HG03342 (cell line): Measurements from ENCODE around the gene CHN2.

Experiments used
- ATAC-seq: cut with Tn5 transposase; IDR thresholded peaks from one replicate; pipeline ENCODE4 v1.9.1; 2021; ENCODE audit warnings: mild to moderate bottlenecking, moderate library complexity; ENCODE audit not compliant: unreplicated experiment

Gene CHN2

GRCh38 chr7:29304756-29305155, 110.2 kb downstream of the CHN2 start:
- no peak for ATAC-seq

GRCh38 chr7:29306319-29306991, 111.9 kb downstream of the CHN2 start:
- no peak for ATAC-seq

- no peak for ATAC-seq
Measured at GRCh38 chr7:29308424-29308823, 113.8 kb downstream of the CHN2 start.

GRCh38 chr7:29309041-29309854, 114.7 kb downstream of the CHN2 start:
- no peak for ATAC-seq

- no peak for ATAC-seq
Measured at GRCh38 chr7:29310625-29311024, 116.0 kb downstream of the CHN2 start.

- ATAC-seq: no peak
Measured at GRCh38 chr7:29311314-29311713, 116.7 kb downstream of the CHN2 start.

GRCh38 chr7:29314148-29314547, 119.6 kb downstream of the CHN2 start:
- no peak for ATAC-seq

GRCh38 chr7:29315122-29315891, 120.7 kb downstream of the CHN2 start:
- ATAC-seq: no peak

- no peak for ATAC-seq
Measured at GRCh38 chr7:29315892-29316270, 121.3 kb downstream of the CHN2 start.

GRCh38 chr7:29316926-29317325, 122.4 kb downstream of the CHN2 start:
- ATAC-seq: no peak

- no peak for ATAC-seq
Measured at GRCh38 chr7:29318853-29319718, 124.5 kb downstream of the CHN2 start.

- peak; percentile 72 for ATAC-seq
Measured at GRCh38 chr7:29319719-29320521, 125.3 kb downstream of the CHN2 start.

GRCh38 chr7:29320577-29320976, 126.0 kb downstream of the CHN2 start:
- ATAC-seq: no peak

GRCh38 chr7:29322023-29322712, 127.6 kb downstream of the CHN2 start:
- no peak for ATAC-seq

- no peak for ATAC-seq
Measured at GRCh38 chr7:29325476-29325875, 130.9 kb downstream of the CHN2 start.

GRCh38 chr7:29326864-29327263, 132.3 kb downstream of the CHN2 start:
- no peak for ATAC-seq

- ATAC-seq: no peak
Measured at GRCh38 chr7:29327455-29327854, 132.9 kb downstream of the CHN2 start.

- ATAC-seq: no peak
Measured at GRCh38 chr7:29328045-29328444, 133.5 kb downstream of the CHN2 start.

- no peak for ATAC-seq
Measured at GRCh38 chr7:29328811-29329210, 134.2 kb downstream of the CHN2 start.
